Tibial nerve (tissue), 4 donors: Measurements from ENCODE around the gene FAT1.

Source experiments
- CTCF ChIP-seq, 5 experiments: fragments of 200-600 bp in 3 of 5; fragments of 450-650 bp in 2 of 5; sonication (generic) in 3 of 5; IDR thresholded peaks; one replicate each; pipeline ENCODE4 v1.5.1; 2016 to 2019; ENCODE audit warnings: antibody characterized with exemption in 5 of 5, mild to moderate bottlenecking in 3 of 5, moderate library complexity in 2 of 5
- EP300 ChIP-seq, 2 donors: sonication (generic); formaldehyde crosslinking; IDR thresholded peaks; one replicate each; pipeline ENCODE4 v1.6.1; 2017; ENCODE audit warnings: antibody characterized with exemption in 2 of 2, mild to moderate bottlenecking in 1 of 2
- POLR2A ChIP-seq, 2 donors: fragments of 450-650 bp; IDR thresholded peaks; one replicate each; pipeline ENCODE4 v1.6.1; 2017; ENCODE audit warnings: antibody characterized with exemption in 2 of 2, mild to moderate bottlenecking in 2 of 2, moderate library complexity in 2 of 2

DNA sequence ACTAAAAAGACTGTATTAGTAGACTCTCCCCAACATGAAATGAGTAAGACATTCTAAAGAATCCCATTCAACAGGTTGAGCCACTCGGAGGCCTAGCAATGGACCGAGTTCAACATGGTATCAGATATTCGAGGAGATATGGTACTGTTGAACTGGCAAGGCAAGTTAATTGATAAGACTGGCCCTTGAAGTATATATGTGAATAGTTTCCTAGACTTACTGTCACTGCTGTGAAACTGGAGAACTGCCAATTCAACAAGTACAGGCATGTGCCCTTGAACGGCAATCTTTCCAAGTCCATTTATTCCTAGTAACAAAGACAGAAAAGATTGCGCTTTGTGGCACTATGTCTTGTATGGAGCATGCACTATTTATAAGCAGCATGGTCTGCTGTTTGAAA, 24.4 kb downstream of the FAT1 start:
- no peak for TF ChIP-seq CTCF (IDR thresholded peaks at IDR 0.05)
- TF ChIP-seq POLR2A (IDR thresholded peaks at IDR 0.05): no peak
- no peak for TF ChIP-seq EP300 (IDR thresholded peaks at IDR 0.05)
